Measurements from ENCODE around the gene MUC5AC. TPM values are rescaled to one million over a fixed set of nuclear protein-coding genes. Genes with fewer than 3 reads are reported as not detected.
A peak's percentile ranks its signal among the peaks of the same experiment; 100 is the strongest.

The MUC5AC gene
- total RNA-seq, 1 donor from 2014 or later = not detected

- DNase-seq (ENCODE audit: low spot score, unreplicated experiment) = peak; percentile 8
- Mint-ChIP-seq H3K9me3 (ENCODE audit: low read depth) (peaks cover 11% of the 10 kb centered on the region), H3K4me3 (ENCODE audit: low read depth) (no peak overlapping the region), H3K27ac (no peak overlapping the region), H3K4me1 (ENCODE audit: low read depth) (peaks cover 7% of the 10 kb centered on the region), H3K36me3 (ENCODE audit: insufficient read depth) (peaks cover 2% of the 10 kb centered on the region), H3K27me3 (peaks cover 10% of the 10 kb centered on the region)
- no peak for TF ChIP-seq CTCF (IDR thresholded peaks at IDR 0.05; ENCODE audit: unreplicated experiment)
Observed at GRCh38 chr11:1129143-1129610, 28.6 kb upstream of the MUC5AC start.

DNA sequence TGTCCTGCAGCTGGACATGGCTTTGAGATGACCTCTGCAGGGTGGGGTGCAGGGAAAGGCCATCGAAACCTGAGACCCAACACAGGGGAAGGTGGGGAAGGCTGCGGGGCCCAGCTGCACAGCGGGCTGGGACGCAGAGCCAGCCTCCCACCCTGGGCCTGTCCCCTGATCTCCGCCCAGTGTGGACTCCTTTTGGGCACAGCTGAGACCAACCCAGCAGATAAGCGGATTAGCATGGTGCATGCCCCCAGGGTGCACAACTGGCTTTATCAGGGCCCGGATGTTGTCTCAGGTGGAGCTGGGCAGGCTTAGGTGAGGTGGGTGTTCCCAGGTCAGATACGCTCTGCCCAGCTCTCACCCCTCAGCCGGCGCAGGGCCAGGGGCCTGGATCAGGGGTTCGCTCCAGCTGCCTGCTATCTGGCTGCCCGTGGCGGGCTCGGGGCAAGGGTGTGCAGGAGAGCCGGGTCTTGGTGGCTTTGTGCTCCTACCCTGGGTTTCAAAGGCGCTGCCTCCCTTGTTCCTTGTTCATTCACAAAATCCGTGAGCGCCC lies 28.1 kb upstream of the MUC5AC start:
- peaks cover 7% of the 10 kb centered on the region for H3K4me1 Mint-ChIP-seq (ENCODE audit: low read depth)
- no peak for TF ChIP-seq CTCF (IDR thresholded peaks at IDR 0.05; ENCODE audit: unreplicated experiment)
- peaks cover 2% of the 10 kb centered on the region for H3K36me3 Mint-ChIP-seq (ENCODE audit: insufficient read depth)
- H3K27me3 Mint-ChIP-seq = peaks cover 7% of the 10 kb centered on the region
- peak; percentile 9 for DNase-seq (ENCODE audit: low spot score, unreplicated experiment)
- H3K4me3 Mint-ChIP-seq (ENCODE audit: low read depth) = no peak overlapping the region
- peaks cover 13% of the 10 kb centered on the region for H3K9me3 Mint-ChIP-seq (ENCODE audit: low read depth)
- no peak overlapping the region for H3K27ac Mint-ChIP-seq

DNA sequence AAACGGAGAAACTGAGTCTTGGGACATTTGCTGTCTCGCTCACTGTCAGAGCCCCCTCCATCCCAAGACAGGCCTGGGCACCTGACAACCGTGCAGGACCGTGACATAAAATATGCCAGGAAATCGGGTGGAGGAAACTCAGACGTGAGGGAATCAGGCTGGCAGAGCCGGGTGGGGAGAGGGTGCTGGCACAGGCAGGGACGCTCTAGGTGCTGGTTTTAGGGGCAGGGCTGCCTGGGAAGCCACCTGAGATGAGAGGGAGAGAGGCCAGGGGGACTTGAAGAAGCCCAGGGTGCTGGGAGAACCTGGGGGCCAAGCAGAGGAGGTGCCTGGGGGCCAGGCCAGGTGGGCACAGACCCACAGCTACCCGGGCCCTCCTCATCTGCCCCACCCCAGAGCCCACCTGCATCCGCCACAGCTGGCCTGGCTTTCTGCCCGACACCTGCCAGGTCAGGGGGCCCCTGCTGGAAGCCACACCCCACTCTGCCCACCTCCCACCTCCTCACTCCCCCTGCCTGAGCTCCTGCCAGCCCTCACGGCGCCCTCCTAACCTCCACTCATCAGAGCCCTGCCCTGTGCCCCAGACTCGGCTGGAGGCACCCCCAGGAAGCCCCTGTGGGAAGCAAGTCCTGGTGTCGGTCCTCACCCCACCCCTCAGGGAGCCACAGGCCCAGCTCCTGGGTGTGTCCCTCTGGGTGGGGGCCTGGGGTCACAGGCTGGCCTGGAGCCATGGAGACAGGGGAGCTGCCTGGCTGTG lies 27.3 kb upstream of the MUC5AC start:
- peaks cover 2% of the 10 kb centered on the region for H3K36me3 Mint-ChIP-seq (ENCODE audit: insufficient read depth)
- H3K4me3 Mint-ChIP-seq (ENCODE audit: low read depth) = no peak overlapping the region
- peaks cover 17% of the 10 kb centered on the region for H3K9me3 Mint-ChIP-seq (ENCODE audit: low read depth)
- TF ChIP-seq CTCF (IDR thresholded peaks at IDR 0.05; ENCODE audit: unreplicated experiment) = no peak
- peaks cover 5% of the 10 kb centered on the region for H3K27me3 Mint-ChIP-seq
- DNase-seq (ENCODE audit: low spot score, unreplicated experiment) = peak; percentile 8
- no peak overlapping the region for H3K27ac Mint-ChIP-seq
- H3K4me1 Mint-ChIP-seq (ENCODE audit: low read depth) = peaks cover 7% of the 10 kb centered on the region

GRCh38 chr11:1131033-1131911 lies 26.5 kb upstream of the MUC5AC start:
- peaks cover 17% of the 10 kb centered on the region for H3K9me3 Mint-ChIP-seq (ENCODE audit: low read depth)
- TF ChIP-seq CTCF (IDR thresholded peaks at IDR 0.05; ENCODE audit: unreplicated experiment) = no peak
- H3K27me3 Mint-ChIP-seq = peaks cover 5% of the 10 kb centered on the region
- no peak overlapping the region for H3K4me3 Mint-ChIP-seq (ENCODE audit: low read depth)
- H3K27ac Mint-ChIP-seq = no peak overlapping the region
- peaks cover 2% of the 10 kb centered on the region for H3K36me3 Mint-ChIP-seq (ENCODE audit: insufficient read depth)
- peak; percentile 8 for DNase-seq (ENCODE audit: low spot score, unreplicated experiment)
- peaks cover 7% of the 10 kb centered on the region for H3K4me1 Mint-ChIP-seq (ENCODE audit: low read depth)

GRCh38 chr11:1134848-1135445 lies 22.8 kb upstream of the MUC5AC start:
- Mint-ChIP-seq H3K36me3 (ENCODE audit: insufficient read depth) (peaks cover 2% of the 10 kb centered on the region), H3K27ac (no peak overlapping the region), H3K4me3 (ENCODE audit: low read depth) (no peak overlapping the region), H3K27me3 (peaks cover 9% of the 10 kb centered on the region), H3K4me1 (ENCODE audit: low read depth) (peaks cover 17% of the 10 kb centered on the region), H3K9me3 (ENCODE audit: low read depth) (peaks cover 17% of the 10 kb centered on the region)
- no peak for TF ChIP-seq CTCF (IDR thresholded peaks at IDR 0.05; ENCODE audit: unreplicated experiment)
- no peak for DNase-seq (ENCODE audit: low spot score, unreplicated experiment)

Measured in progenitor cell of endocrine pancreas (in vitro differentiated cells).